A549 treated with CORT108297 at 1 μM for 4 hours (cell line): ENCODE measurements around the gene SERPINF2. TPM values are rescaled to one million over a fixed set of nuclear protein-coding genes. Genes with fewer than 3 reads are reported as not detected.

ENCODE experiments used
- total RNA-seq: library from RNA; stranded (reverse); fragments of 200-300 nt; extraction: Qiagen RNA extraction; gene quantifications from 5 replicates; pipeline ENCODE4 v1.2.3, GENCODE V29; 2022

SERPINF2 gene
- 1.4 to 2.2 TPM (median 2.0 TPM) in 5 replicates for total RNA-seq

GRCh38 chr17:1742371-1743087 is at the start of gene SERPINF2:
TSS of gene SERPINF2 (plus strand) at chr17:1742871. CDS start at chr17:1744996, 2,125 bp downstream.

DNA sequence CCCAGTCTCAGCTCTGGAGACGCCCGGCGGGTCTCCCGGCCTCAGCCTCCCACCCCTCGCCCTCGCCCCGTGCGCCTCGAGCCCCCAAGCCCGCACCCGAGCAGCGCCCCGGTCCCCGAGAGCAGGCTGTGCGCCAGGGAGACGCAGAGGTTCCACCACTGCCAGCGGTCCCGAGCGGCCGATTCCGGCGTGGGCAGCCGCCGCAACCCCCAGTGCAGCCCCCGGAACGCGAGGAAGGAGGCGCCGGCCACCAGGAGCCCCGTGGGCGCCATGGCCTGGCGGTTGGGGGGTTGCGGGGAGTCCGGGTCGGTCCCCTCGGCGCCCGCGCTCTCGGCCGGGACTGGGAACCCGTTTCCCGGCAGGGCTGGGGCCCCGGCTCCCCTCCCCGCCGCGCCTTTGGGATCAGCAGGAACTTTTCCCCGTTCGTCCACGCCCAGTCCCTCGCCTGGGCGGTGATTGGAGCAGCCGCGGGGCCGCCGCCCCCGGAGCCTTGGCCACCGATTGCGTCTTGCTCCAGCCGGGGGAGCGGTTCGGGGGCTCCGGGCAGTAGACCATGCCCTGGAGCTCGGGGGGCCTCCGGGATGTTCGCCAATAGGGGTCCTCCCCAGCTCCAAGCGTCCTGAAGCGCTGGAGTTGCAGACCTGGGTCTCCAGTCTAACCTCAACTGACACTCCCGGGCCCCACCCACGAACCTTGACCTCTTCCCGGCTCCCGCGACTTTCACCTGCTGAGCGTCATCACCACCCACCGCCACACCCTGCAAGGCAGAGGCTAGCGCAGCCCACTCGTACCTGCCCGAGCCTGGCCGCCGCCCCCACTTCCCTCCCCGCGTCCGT is 32.5 kb upstream of the SERPINF2 start, which contains the start of gene TLCD2:
Gene TLCD2, minus strand, starts transcription at position 407 of the 836 bp plus-strand sequence. Its CDS starts 135 bp downstream, at position 272.

GRCh38 chr17:1724351-1724868 is 18.3 kb upstream of the SERPINF2 start, which contains the start of gene WDR81:
TSS of gene WDR81 (plus strand) at chr17:1724704. CDS start at chr17:1724960, 256 bp downstream.

Other genes with a start within 250 kb of the SERPINF2 start
- gene INPP5K, start 226.3 kb upstream of the SERPINF2 start, total RNA-seq = 23.6 to 26.6 TPM (median 24.4 TPM) in 5 replicates
- gene PITPNA, start 180.1 kb upstream of the SERPINF2 start, total RNA-seq = 57.9 to 69.0 TPM (median 61.1 TPM) in 5 replicates
- 3.9 to 7.9 TPM (median 7.2 TPM) in 5 replicates for gene SLC43A2, start 114.0 kb upstream of the SERPINF2 start, total RNA-seq
- gene SCARF1, start 97.1 kb upstream of the SERPINF2 start, total RNA-seq = 0.32 to 0.47 TPM (median 0.35 TPM) in 5 replicates
- gene RILP, start 93.0 kb upstream of the SERPINF2 start, total RNA-seq = 13.3 to 21.6 TPM (median 18.0 TPM) in 5 replicates
- 257 to 272 TPM (median 260 TPM) in 5 replicates for gene PRPF8, start 58.0 kb upstream of the SERPINF2 start, total RNA-seq
- 1.1 to 1.8 TPM (median 1.3 TPM) in 5 replicates for gene TLCD2, start 32.5 kb upstream of the SERPINF2 start, total RNA-seq
- gene WDR81, start 18.2 kb upstream of the SERPINF2 start, total RNA-seq = 18.3 to 32.4 TPM (median 30.6 TPM) in 5 replicates
- 1.2 to 2.7 TPM (median 2.0 TPM) in 5 replicates for gene SERPINF1, start 19.2 kb downstream of the SERPINF2 start, total RNA-seq
- 8.0 to 10.0 TPM (median 9.0 TPM) in 5 replicates for gene SMYD4, start 87.0 kb downstream of the SERPINF2 start, total RNA-seq
- 65.2 to 87.6 TPM (median 79.4 TPM) in 5 replicates for gene RPA1, start 87.1 kb downstream of the SERPINF2 start, total RNA-seq